Measurements from ENCODE around the gene PUS3.
"Not testable (repeated sequence)": the region's sequence is repeated elsewhere in the genome, so short reads cannot be mapped to it uniquely, and the experiment has no call there.

DNA sequence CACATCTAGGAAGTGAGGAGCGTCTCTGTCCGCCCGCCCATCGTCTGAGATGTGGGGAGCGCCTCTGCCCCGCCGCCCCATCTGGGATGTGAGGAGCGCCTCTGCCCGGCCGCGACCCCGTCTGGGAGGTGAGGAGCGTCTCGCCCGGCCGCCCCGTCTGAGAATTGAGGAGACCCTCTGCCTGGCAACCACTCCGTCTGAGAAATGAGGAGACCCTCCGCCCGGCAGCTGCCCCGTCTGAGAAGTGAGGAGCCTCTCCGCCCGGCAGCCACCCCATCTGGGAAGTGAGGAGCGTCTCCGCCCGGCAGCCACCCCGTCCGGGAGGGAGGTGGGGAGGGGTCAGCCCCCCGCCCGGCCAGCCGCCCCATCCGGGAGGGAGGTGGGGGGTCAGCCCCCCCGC lies 40.2 kb downstream of the PUS3 start:
- not testable (repeated sequence) for TF ChIP-seq YY1 (IDR thresholded peaks at IDR 0.05; ENCODE audit: insufficient read depth, insufficient read length); ZNF274 (IDR thresholded peaks at IDR 0.05; ENCODE audit: low read depth, low read length); SUZ12 (IDR thresholded peaks at IDR 0.05; ENCODE audit: extremely low read depth, insufficient read depth, insufficient read length)

Measured in NT2/D1 (cell line).